ENCODE results near the gene CEP250.
A peak's percentile ranks its signal among the peaks of the same experiment; 100 is the strongest.

GRCh38 chr20:35432430-35432735 is 23.0 kb upstream of the CEP250 start:
- TF ChIP-seq, protein P1, sequence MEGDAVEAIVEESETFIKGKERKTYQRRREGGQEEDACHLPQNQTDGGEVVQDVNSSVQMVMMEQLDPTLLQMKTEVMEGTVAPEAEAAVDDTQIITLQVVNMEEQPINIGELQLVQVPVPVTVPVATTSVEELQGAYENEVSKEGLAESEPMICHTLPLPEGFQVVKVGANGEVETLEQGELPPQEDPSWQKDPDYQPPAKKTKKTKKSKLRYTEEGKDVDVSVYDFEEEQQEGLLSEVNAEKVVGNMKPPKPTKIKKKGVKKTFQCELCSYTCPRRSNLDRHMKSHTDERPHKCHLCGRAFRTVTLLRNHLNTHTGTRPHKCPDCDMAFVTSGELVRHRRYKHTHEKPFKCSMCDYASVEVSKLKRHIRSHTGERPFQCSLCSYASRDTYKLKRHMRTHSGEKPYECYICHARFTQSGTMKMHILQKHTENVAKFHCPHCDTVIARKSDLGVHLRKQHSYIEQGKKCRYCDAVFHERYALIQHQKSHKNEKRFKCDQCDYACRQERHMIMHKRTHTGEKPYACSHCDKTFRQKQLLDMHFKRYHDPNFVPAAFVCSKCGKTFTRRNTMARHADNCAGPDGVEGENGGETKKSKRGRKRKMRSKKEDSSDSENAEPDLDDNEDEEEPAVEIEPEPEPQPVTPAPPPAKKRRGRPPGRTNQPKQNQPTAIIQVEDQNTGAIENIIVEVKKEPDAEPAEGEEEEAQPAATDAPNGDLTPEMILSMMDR (IDR thresholded peaks at IDR 0.05; ENCODE audit: borderline replicate concordance, extremely low read depth, low read length, poor library complexity, severe bottlenecking) = peak; percentile 9
- no peak for TF ChIP-seq EZH2 (IDR thresholded peaks at IDR 0.05; ENCODE audit: borderline replicate concordance, low read depth, low read length, severe bottlenecking)

All from DND-41 (cell line).